Fibroblast of pulmonary artery (primary cell): ENCODE measurements around the gene PSMG4.

ENCODE experiments used
- DNase-seq: peaks from one replicate; pipeline ENCODE4 v3.0.0-alpha.2; 2010; ENCODE audit warnings: low read depth
- H3K4me3 ChIP-seq: replicated peaks from 2 replicates; pipeline ENCODE4 v1.5.1; 2011; ENCODE audit warnings: low read depth, mild to moderate bottlenecking, control low read depth, low read length, moderate library complexity
- CTCF ChIP-seq: IDR thresholded peaks from 2 replicates; pipeline ENCODE4 v1.5.1; 2011; ENCODE audit warnings: mild to moderate bottlenecking, control low read depth, low read length, inconsistent platforms; ENCODE audit errors: missing control alignments

The PSMG4 gene

GRCh38 chr6:3294396-3294795 is 35.6 kb downstream of the PSMG4 start:
- no peak overlapping the region for H3K4me3 ChIP-seq
- TF ChIP-seq CTCF, result no peak
- DNase-seq, result no peak

- peak; percentile 10 for TF ChIP-seq CTCF
- H3K4me3 ChIP-seq, result no peak overlapping the region
- no peak for DNase-seq
Measured at GRCh38 chr6:3294921-3295871, 36.4 kb downstream of the PSMG4 start.

- no peak overlapping the region for H3K4me3 ChIP-seq
- no peak for TF ChIP-seq CTCF
- no peak for DNase-seq
Measured at GRCh38 chr6:3296078-3296477, 37.3 kb downstream of the PSMG4 start.

- H3K4me3 ChIP-seq, result no peak overlapping the region
- no peak for TF ChIP-seq CTCF
- no peak for DNase-seq
Measured at GRCh38 chr6:3296537-3296936, 37.8 kb downstream of the PSMG4 start.

GRCh38 chr6:3297006-3297405 is 38.3 kb downstream of the PSMG4 start:
- DNase-seq, result no peak
- no peak for TF ChIP-seq CTCF
- H3K4me3 ChIP-seq, result no peak overlapping the region

GRCh38 chr6:3297909-3298308 is 39.2 kb downstream of the PSMG4 start:
- DNase-seq, result no peak
- no peak for TF ChIP-seq CTCF
- no peak overlapping the region for H3K4me3 ChIP-seq

GRCh38 chr6:3299221-3299620 is 40.5 kb downstream of the PSMG4 start:
- no peak for TF ChIP-seq CTCF
- no peak overlapping the region for H3K4me3 ChIP-seq
- DNase-seq, result no peak
